H1 (cell line): Measurements from ENCODE around the gene IL31. TPM values are rescaled to one million over a fixed set of nuclear protein-coding genes. Genes with fewer than 3 reads are reported as not detected.

Experiments
- CTBP2 ChIP-seq: IDR thresholded peaks from 2 replicates; pipeline ENCODE4 v1.7.0; 2011; ENCODE audit warnings: borderline replicate concordance, mild to moderate bottlenecking, moderate library complexity, mixed read lengths, low read length; ENCODE audit not compliant: insufficient read depth, insufficient read length
- CTCF ChIP-seq, 3 experiments: IDR thresholded peaks; 1 replicate in 2 of 3; 2 replicates in 1 of 3; pipeline versions ENCODE4 v1.5.1 to v1.6.1; 2011; ENCODE audit warnings: low read length in 3 of 3, mild to moderate bottlenecking in 3 of 3, inconsistent platforms in 2 of 3, low read depth in 1 of 3, moderate library complexity in 1 of 3; ENCODE audit not compliant: insufficient read depth in 1 of 3; ENCODE audit errors: control extremely low read depth in 1 of 3
- EP300 ChIP-seq, 2 experiments: IDR thresholded peaks; 1 replicate in 1 of 2; 2 replicates in 1 of 2; pipeline ENCODE4 v1.6.1; 2011 to 2012; ENCODE audit warnings: low read depth in 2 of 2, low read length in 2 of 2, mild to moderate bottlenecking in 2 of 2, borderline replicate concordance in 1 of 2, inconsistent platforms in 1 of 2, moderate library complexity in 1 of 2
- MAFK ChIP-seq: IDR thresholded peaks from 2 replicates; pipeline ENCODE4 v1.6.1; 2012; ENCODE audit warnings: low read depth, mild to moderate bottlenecking, improper control_type of control experiment, low read length
- NRF1 ChIP-seq: IDR thresholded peaks from 2 replicates; pipeline ENCODE4 v1.6.1; 2011; ENCODE audit warnings: mild to moderate bottlenecking, low read depth, low read length, improper control_type of control experiment
- SP1 ChIP-seq: IDR thresholded peaks from 2 replicates; pipeline ENCODE4 v1.6.1; 2011; ENCODE audit warnings: low read depth, low read length
- TCF12 ChIP-seq: IDR thresholded peaks from 2 replicates; pipeline ENCODE4 v1.6.1; 2011; ENCODE audit warnings: low read depth, mild to moderate bottlenecking, low read length
- TEAD4 ChIP-seq: IDR thresholded peaks from 2 replicates; pipeline ENCODE4 v1.6.1; 2012; ENCODE audit warnings: low read depth, low read length, inconsistent platforms, mixed read lengths
- YY1 ChIP-seq: IDR thresholded peaks from 2 replicates; pipeline ENCODE4 v1.6.1; 2011; ENCODE audit warnings: low read depth, mild to moderate bottlenecking, low read length
- polyA plus RNA-seq, 7 experiments: library from polyadenylated mRNA; depleted of rRNA in 3 of 7; stranded (reverse) in 5 of 7; unstranded in 2 of 7; fragments of >200 nt in 5 of 7; fragments of 200-250 nt in 2 of 7; gene quantifications; 1 replicate in 5 of 7; 2 replicates in 1 of 7; 4 replicates in 1 of 7; pipeline versions ENCODE4 v1.2.1 to v1.2.3, GENCODE V29; 2011 to 2013; ENCODE audit warnings: missing spikeins in 2 of 7, mixed read lengths in 2 of 7
- total RNA-seq: library from RNA; stranded (reverse); fragmentation: NEBNext Ultra II Directional; extraction: Animal tissue kit (Norgen Biotek cat#: 25700); gene quantifications from 2 replicates; pipeline ENCODE4 v1.2.1, GENCODE V29; 2021

IL31 gene
- total and polyA plus RNA-seq, 2 of the 8 experiments (the other 6 are each of a cell fraction or from before 2014, with no cell fraction given) = not detected

- TF ChIP-seq NRF1 (no peak), YY1 (no peak), TCF12 (no peak), CTCF (IDR thresholded peaks at IDR 0.05; ENCODE audit: control extremely low read depth in 1 of 3, insufficient read depth in 1 of 3, low read depth in 1 of 3, low read length in 3 of 3) (no peak), MAFK (no peak), EP300 (IDR thresholded peaks at IDR 0.05; ENCODE audit: borderline replicate concordance in 1 of 2, low read depth in 2 of 2, low read length in 2 of 2) (no peak), SP1 (no peak), CTBP2 (no peak), TEAD4 (no peak)
Measured at GRCh38 chr12:122168492-122168891, 5.5 kb downstream of the IL31 start (continued).
